NT2/D1 (cell line): ENCODE data around the gene ACKR3.

Experiments used
- YY1 ChIP-seq: IDR thresholded peaks from 2 replicates; pipeline ENCODE4 v1.6.1; 2011; ENCODE audit not compliant: insufficient read length, insufficient read depth
- ZNF274 ChIP-seq: IDR thresholded peaks from 2 replicates; pipeline ENCODE4 v1.6.1; 2011; ENCODE audit warnings: mild to moderate bottlenecking, low read depth, low read length

GRCh38 chr2:236545814-236546480 lies 23.7 kb upstream of the ACKR3 start:
- TF ChIP-seq ZNF274 (no peak), YY1 (no peak)
